K562 (cell line): ENCODE measurements around the gene SGPL1. TPM values are rescaled to one million over a fixed set of nuclear protein-coding genes. Genes with fewer than 3 reads are reported as not detected.

Experiments
- ATAC-seq: fragments of 200-7000 bp; cut with Tn5 transposase; 3 replicates; pipeline ENCODE4 v1.9.1; 2020; ENCODE audit warnings: moderate library complexity
- BruUV-seq: library from RNA; stranded (reverse); fragments of 400-500 nt; replicated peaks from 2 replicates; lab custom pipeline; 2021; lab: Mats Ljungman, UMichigan
- CTCF ChIA-PET: fragments of 300-600 bp; formaldehyde crosslinking; extraction: SDS; loops from one replicate; lab custom pipeline; 2021; ENCODE audit warnings: low intra/inter-chr PET ratio; lab: Yijun Ruan, JAX
- POLR2A ChIA-PET: fragments of 300-600, 350-650 bp; sonication (Branson Sonifier 250); formaldehyde crosslinking; extraction: SDS; loops from one replicate; lab custom pipeline; 2021; ENCODE audit warnings: antibody characterized with exemption, inconsistent platforms; lab: Yijun Ruan, JAX
- DNase-seq, 4 experiments: peaks; one replicate each; pipeline versions ENCODE4 v3.0.0 to v3.0.0-alpha.2; 2011 to 2018; ENCODE audit warnings: low spot score in 3 of 4, mixed read lengths in 3 of 4; ENCODE audit errors: extremely low read depth in 1 of 4
- FAIRE-seq: peaks from 2 replicates; lab custom pipeline; 2011; peaks lifted over from hg19 to GRCh38; lab: Jason Lieb, UNC
- H2AFZ ChIP-seq: 2 replicates; pipeline ENCODE4 v1.6.0; 2011; ENCODE audit warnings: low read depth, low read length, control low read depth, inconsistent platforms
- H3K27ac ChIP-seq: fragments of 200-600 bp; 3 replicates; pipeline ENCODE4 v1.8.0; 2011; ENCODE audit warnings: low read depth, mild to moderate bottlenecking, control low read depth, inconsistent platforms, low read length, moderate library complexity, mixed read lengths; ENCODE audit errors: extremely low read depth
- H3K27me3 ChIP-seq, 2 experiments: fragments of 300-600 bp in 1 of 2; 2 replicates in 1 of 2; 3 replicates in 1 of 2; pipeline versions ENCODE4 v1.6.0 to v1.8.0; 2011; ENCODE audit warnings: inconsistent platforms in 2 of 2, low read length in 2 of 2, mild to moderate bottlenecking in 1 of 2, mixed read lengths in 1 of 2, moderate library complexity in 1 of 2; ENCODE audit not compliant: control insufficient read depth in 2 of 2, insufficient read depth in 2 of 2
- H3K36me3 ChIP-seq: fragments of 300-600 bp; 3 replicates; pipeline ENCODE4 v1.8.0; 2011; ENCODE audit warnings: mild to moderate bottlenecking, low read length, inconsistent platforms; ENCODE audit not compliant: control insufficient read depth, insufficient read depth
- H3K4me1 ChIP-seq, 2 experiments: fragments of 200-600 bp in 1 of 2; replicated peaks in 1 of 2; 2 replicates in 1 of 2; 3 replicates in 1 of 2; pipeline versions ENCODE4 v1.5.1 to v1.8.0; 2011; ENCODE audit warnings: inconsistent platforms in 2 of 2, low read length in 2 of 2, mild to moderate bottlenecking in 1 of 2, mixed read lengths in 1 of 2, moderate library complexity in 1 of 2; ENCODE audit not compliant: control insufficient read depth in 2 of 2, insufficient read depth in 2 of 2
- H3K4me2 ChIP-seq: 2 replicates; pipeline ENCODE4 v1.6.1; 2011; ENCODE audit warnings: low read length, control low read depth, inconsistent platforms, mixed read lengths; ENCODE audit not compliant: insufficient read depth
- H3K4me3 ChIP-seq: fragments of 200-600 bp; sonication (generic), shearing (Covaris generic); 2 replicates; pipeline ENCODE4 v1.5.1; 2016; ENCODE audit warnings: control low read depth, inconsistent platforms
- H3K79me2 ChIP-seq: fragments of 200-600 bp; 3 replicates; pipeline ENCODE4 v1.8.0; 2011; ENCODE audit warnings: low read length, inconsistent platforms; ENCODE audit not compliant: control insufficient read depth, insufficient read depth
- H3K9ac ChIP-seq, 2 experiments: 2 replicates each; pipeline versions ENCODE4 v1.6.0 to v1.6.1; 2011; ENCODE audit warnings: low read depth in 2 of 2, low read length in 2 of 2, control low read depth in 1 of 2, inconsistent platforms in 1 of 2, mild to moderate bottlenecking in 1 of 2, mixed read lengths in 1 of 2; ENCODE audit not compliant: insufficient read depth in 1 of 2
- H3K9me1 ChIP-seq: one replicate; pipeline ENCODE4 v1.6.0; 2011; ENCODE audit warnings: inconsistent platforms, mild to moderate bottlenecking, low read length, moderate library complexity; ENCODE audit not compliant: control insufficient read depth, insufficient read depth
- H3K9me3 ChIP-seq: replicated peaks from 2 replicates; pipeline ENCODE4 v1.5.1; 2011; ENCODE audit warnings: low read depth, low read length, inconsistent platforms; ENCODE audit not compliant: control insufficient read depth, insufficient read depth
- H4K20me1 ChIP-seq: replicated peaks from 2 replicates; pipeline ENCODE4 v1.6.1; 2011; ENCODE audit warnings: low read length, inconsistent platforms, mixed read lengths; ENCODE audit not compliant: control insufficient read depth, insufficient read depth
- BCOR ChIP-seq: fragments of 450-650 bp; IDR thresholded peaks from 2 replicates; pipeline ENCODE4 v1.6.1; 2016
- HLTF ChIP-seq: fragments of 450-650 bp; IDR thresholded peaks from 2 replicates; pipeline ENCODE4 v1.6.1; 2016
- KAT2B ChIP-seq: IDR thresholded peaks from one replicate; pipeline ENCODE4 v1.6.1; 2012; ENCODE audit warnings: low read depth, mild to moderate bottlenecking, control low read depth, inconsistent platforms, low read length, moderate library complexity
- KAT7 ChIP-seq: sonication (generic); formaldehyde crosslinking; IDR thresholded peaks from 2 replicates; pipeline ENCODE4 v1.8.0; 2022; ENCODE audit warnings: missing genetic modification reagents, mild to moderate bottlenecking, borderline replicate concordance
- MAFG ChIP-seq: fragments of 450-650 bp; conservative IDR thresholded peaks from 2 replicates; pipeline ENCODE4 v1.6.1; 2016; ENCODE audit warnings: missing genetic modification characterization, missing compliant biosample characterization
- MEIS2 ChIP-seq: fragments of 450-650 bp; IDR thresholded peaks from 2 replicates; pipeline ENCODE4 v1.6.1; 2014; ENCODE audit warnings: mild to moderate bottlenecking; ENCODE audit not compliant: partially characterized antibody
- MXI1 ChIP-seq: IDR thresholded peaks from 2 replicates; pipeline ENCODE4 v1.6.1; 2011; ENCODE audit warnings: low read depth, mild to moderate bottlenecking, improper control_type of control experiment, low read length
- ZNF263 ChIP-seq: sonication (generic); formaldehyde crosslinking; IDR thresholded peaks from 2 replicates; pipeline ENCODE4 v1.8.0; 2022; ENCODE audit warnings: mild to moderate bottlenecking, missing genetic modification reagents, borderline replicate concordance
- ZNF282 ChIP-seq: sonication (generic); formaldehyde crosslinking; IDR thresholded peaks from 2 replicates; pipeline ENCODE4 v1.8.1; 2023; ENCODE audit warnings: missing genetic modification reagents
- ZNF780A ChIP-seq: fragments of 250-450 bp; sonication (Bioruptor Pico); IDR thresholded peaks from 2 replicates; pipeline ENCODE4 v1.5.0; 2021; ENCODE audit warnings: mild to moderate bottlenecking
- ZNF79 ChIP-seq: fragments of 250-450 bp; sonication (Bioruptor Pico); IDR thresholded peaks from 2 replicates; pipeline ENCODE4 v1.4.0; 2020; ENCODE audit warnings: low read depth, mild to moderate bottlenecking, moderate library complexity
- WGBS: fragments of 100-300 bp; shearing (Covaris generic); methylation state at CpG from one replicate; pipeline ENCODE4 v1.1.6; 2016; ENCODE audit warnings: low coverage, mixed read lengths; ENCODE audit not compliant: insufficient coverage; ENCODE audit errors: missing lambda C conversion rate; 5-methylcytosine and 5-hydroxymethylcytosine counted together
- in situ Hi-C: fragments of 300-500 bp; cut with MboI; formaldehyde crosslinking; loops from 4 replicates; pipeline ENCODE4 v1.15.0; 2018; ENCODE audit warnings: inconsistent platforms, mixed read lengths
- intact Hi-C: fragments of 100-400 bp; cut with micrococcal nuclease; formaldehyde crosslinking; loops from 2 replicates; pipeline ENCODE4 v1.14.2; 2022
- polyA plus RNA-seq, 8 experiments: library from polyadenylated mRNA; depleted of rRNA in 4 of 8; stranded (reverse) in 5 of 8; unstranded in 3 of 8; fragments of >200 nt; fragmentation: Nextera tagmentation in 2 of 8; fragmentation: Illumina TruSeq in 1 of 8; extraction: Ambion mirVana in 2 of 8; extraction: Trizol in 1 of 8; gene quantifications; 2 replicates each; pipeline versions ENCODE4 v1.2.1 to v1.2.3, GENCODE V29; 2011 to 2014; ENCODE audit warnings: inconsistent platforms in 1 of 8, missing spikeins in 1 of 8
- total RNA-seq, 7 experiments: library from RNA; depleted of rRNA in 6 of 7; stranded (reverse); fragments of >200 nt in 6 of 7; fragmentation: Illumina TruSeq in 2 of 7; extraction: Trizol in 2 of 7; gene quantifications; 2 replicates each; pipeline versions ENCODE4 v1.2.1 to v1.2.3, GENCODE V29; 2011 to 2021; ENCODE audit warnings: low replicate concordance in 1 of 7
- TF ChIP-seq, protein P1 (sequence below): fragments of 150-350 bp; conservative IDR thresholded peaks from 2 replicates; pipeline ENCODE4 v1.6.1; 2014; ENCODE audit warnings: low read length

SGPL1 gene
- total and polyA plus RNA-seq, 9 of the 15 experiments (the other 6 are each of a cell fraction or from before 2014, with no cell fraction given) = 6.0 to 18.0 (median 8.7) TPM

DNA sequence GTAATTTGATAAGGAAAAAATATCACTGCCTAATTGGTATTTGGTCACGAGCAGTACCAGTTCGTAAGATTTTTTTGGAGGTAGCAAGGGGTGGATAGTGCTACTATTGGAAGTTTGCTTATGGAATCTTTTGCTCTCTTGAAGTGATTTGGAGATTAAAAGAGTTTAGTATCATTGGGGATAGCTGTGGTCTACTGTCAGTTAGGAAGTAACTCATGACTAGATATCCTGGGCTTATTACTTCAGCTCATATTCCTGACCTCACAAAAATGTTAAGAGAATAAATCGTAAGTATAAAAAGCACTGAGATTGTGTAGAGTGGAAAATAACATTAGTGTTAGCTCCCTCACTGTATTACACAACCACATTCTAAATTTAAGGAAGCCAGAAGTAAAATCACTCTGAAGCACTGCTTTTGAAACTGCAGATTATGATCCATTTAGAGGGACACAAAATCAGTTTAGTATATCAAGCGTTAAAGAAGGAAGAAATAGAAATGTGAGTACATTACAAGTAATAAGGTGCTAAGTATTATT lies 22.6 kb downstream of the SGPL1 start:
- no peak for ATAC-seq
- Histone ChIP-seq H3K27ac (no peak overlapping the region), H3K79me2 (no peaks in the 10 kb centered on the region), H3K4me1 (peaks cover 0 to 16% of the 10 kb centered on the region in 2 experiments; a peak in 3 of 5 replicates), H4K20me1 (no peaks in the 10 kb centered on the region), H2AFZ (no peak overlapping the region), H3K9me3 (no peaks in the 10 kb centered on the region; the same call in none of the 2 replicates), H3K4me2 (no peak overlapping the region), H3K36me3 (no peaks in the 10 kb centered on the region), H3K9ac (no peak overlapping the region), H3K9me1 (no peaks in the 10 kb centered on the region), H3K4me3 (no peak overlapping the region), H3K27me3 (no peaks in the 10 kb centered on the region)
- in situ Hi-C loops = no loop called here
- ChIA-PET CTCF (no interaction called here), POLR2A (interaction anchor here (0.5 kb wide), 1 partner anchor 157 kb away, joined by 3 read pairs; no protein-coding TSS in a partner anchor)
- DNase-seq = no peak
- TF ChIP-seq ZNF263 (CRISPR knock-in tag) (no peak), MAFG (tag) (no peak), BCOR (no peak), KAT2B (no peak), KAT7 (CRISPR knock-in tag) (no peak), ZNF79 (CRISPR knock-in tag) (no peak), ZNF282 (CRISPR knock-in tag) (no peak), HLTF (no peak), ZNF780A (CRISPR knock-in tag) (no peak), MXI1 (no peak), MEIS2 (no peak)
- TF ChIP-seq, protein P1, sequence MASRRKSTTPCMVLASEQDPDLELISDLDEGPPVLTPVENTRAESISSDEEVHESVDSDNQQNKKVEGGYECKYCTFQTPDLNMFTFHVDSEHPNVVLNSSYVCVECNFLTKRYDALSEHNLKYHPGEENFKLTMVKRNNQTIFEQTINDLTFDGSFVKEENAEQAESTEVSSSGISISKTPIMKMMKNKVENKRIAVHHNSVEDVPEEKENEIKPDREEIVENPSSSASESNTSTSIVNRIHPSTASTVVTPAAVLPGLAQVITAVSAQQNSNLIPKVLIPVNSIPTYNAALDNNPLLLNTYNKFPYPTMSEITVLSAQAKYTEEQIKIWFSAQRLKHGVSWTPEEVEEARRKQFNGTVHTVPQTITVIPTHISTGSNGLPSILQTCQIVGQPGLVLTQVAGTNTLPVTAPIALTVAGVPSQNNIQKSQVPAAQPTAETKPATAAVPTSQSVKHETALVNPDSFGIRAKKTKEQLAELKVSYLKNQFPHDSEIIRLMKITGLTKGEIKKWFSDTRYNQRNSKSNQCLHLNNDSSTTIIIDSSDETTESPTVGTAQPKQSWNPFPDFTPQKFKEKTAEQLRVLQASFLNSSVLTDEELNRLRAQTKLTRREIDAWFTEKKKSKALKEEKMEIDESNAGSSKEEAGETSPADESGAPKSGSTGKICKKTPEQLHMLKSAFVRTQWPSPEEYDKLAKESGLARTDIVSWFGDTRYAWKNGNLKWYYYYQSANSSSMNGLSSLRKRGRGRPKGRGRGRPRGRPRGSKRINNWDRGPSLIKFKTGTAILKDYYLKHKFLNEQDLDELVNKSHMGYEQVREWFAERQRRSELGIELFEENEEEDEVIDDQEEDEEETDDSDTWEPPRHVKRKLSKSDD = no peak
- BruUV-seq = no TSS peak
- no peak for FAIRE-seq
- 68% methylated on average over 4 of the region's 4 CpGs for WGBS
- intact Hi-C loops = no loop called here
